HG03045 (cell line): ENCODE measurements around the gene FREM3.
"Not testable (repeated sequence)": the region's sequence is repeated elsewhere in the genome, so short reads cannot be mapped to it uniquely, and the experiment has no call there.

Source experiments
- ATAC-seq: cut with Tn5 transposase; IDR thresholded peaks from one replicate; pipeline ENCODE4 v1.9.1; 2021; ENCODE audit warnings: mild to moderate bottlenecking, moderate library complexity; ENCODE audit not compliant: unreplicated experiment

Gene FREM3

DNA sequence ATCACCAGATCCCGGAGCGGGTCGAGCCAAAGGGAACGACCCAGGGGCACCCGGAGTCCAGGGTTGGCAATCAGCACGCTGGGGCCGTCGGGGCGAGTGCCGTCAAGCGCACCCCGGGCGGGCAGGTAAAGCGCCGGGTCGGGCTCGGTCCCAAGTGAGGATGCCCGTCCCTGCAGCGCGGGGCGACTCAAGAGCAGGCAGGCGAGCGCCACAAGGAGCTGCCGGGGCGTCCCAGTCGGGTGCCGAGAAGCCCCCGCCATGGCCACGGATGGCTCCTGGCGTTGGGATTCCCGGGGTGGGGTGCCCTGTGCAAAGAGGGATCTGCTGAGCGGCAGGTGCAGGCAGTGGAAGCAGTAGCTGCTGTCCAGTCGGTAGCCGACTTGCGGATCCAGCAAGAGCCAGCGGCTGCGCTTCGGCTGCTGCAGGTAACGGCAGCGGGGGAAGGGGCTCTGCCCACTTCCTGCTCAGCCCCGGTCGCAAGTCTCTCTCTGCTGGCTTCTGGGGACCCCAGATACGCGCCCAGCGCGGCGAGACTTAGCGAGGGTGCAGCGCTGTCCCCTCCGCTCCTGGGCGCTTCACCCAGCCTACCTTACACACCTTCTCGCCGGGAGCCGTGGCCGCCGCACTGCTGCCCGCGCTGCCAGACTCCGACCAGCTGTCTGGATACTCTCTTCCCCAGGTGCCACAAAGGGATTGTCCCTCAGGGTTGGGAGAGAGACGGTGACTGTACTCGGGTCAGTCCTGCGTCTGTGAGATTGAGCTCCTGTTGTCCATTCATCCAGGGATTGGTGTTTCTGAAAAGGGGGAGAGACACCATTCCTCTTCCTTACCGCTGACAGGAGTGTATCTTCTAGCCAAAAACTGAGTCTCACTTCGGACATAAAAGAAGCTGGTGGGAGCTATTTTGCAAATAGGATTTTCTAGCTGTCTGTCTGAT lies at the start of gene FREM3:
FREM3 (minus strand) TSS at position 260 of the 937 bp plus-strand sequence; CDS start at position 260, 0 bp downstream.
- no peak for ATAC-seq

DNA sequence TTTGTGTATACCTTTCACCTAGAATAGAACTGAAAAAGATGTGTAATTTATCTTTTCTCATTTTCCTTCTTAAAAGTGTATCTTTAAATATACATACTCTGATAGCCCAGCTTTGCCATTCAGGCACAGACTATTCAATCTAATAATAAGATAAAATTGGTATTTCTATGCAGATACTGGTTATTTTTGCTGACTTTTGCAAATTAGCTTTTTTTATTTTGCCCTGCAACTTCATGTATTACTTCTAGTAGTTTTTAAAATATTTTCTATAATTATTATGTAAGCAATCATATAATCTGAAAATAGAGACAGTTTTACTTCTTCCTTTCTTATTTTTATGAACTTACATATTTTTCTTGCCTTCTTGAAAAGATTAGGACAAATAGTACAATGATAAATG lies 45.4 kb upstream of the FREM3 start:
- ATAC-seq = no peak

DNA sequence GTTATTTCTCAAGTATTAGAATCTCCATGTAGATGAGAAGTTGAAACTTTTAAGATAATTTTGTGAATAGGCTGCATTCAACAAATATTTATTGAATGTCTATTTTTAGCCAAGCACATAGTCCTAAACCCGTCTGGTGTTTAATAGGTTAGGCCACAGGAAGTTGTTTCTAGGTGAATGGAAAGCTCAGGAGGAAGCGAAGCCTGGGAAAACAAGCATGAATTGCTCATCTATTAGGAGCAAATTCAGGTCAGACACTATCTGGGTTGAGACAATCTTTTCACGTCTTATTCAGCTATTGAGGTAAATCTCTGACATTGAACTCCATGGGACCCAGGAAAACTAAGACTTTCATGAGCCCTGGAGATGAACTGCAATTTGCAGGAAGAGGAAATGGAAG lies 43.1 kb upstream of the FREM3 start:
- ATAC-seq = no peak

DNA sequence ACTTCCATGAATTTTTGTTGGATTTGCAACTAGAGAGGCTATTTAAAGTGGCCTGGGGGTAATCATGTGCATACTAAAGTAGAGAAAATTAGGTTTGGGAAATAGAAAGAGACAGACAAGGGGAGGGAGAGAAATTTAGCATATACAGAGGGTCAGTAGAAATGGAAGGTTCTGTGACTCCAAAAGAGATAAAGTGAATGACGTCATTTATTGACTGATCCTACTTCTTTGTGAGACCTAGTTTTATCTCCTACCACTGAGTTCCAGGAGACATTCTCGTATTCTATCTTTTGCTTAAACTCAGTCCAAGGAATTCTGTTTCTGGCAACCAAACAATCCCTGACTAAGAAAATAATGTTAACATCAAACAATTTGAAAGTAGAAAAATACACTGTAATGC lies 42.4 kb upstream of the FREM3 start:
- ATAC-seq = no peak

DNA sequence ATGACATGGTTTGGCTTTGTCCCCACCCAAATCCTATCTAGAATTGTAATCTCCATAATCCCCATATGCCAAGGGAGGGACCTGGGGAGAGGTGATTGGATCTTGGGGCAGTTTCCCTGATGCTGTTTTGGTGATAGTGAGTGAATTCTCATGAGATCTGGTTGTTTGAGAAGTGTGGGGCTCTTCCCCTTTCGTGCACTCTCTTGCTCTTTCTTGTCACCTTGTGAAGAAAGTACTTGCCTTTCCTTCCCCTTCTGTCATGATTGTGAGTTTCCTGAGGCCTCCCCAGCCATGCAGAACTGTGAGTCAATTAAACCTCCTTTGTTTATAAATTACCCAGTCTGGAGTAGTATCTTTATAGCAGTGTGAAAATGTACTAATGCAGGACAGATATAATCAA lies 36.4 kb upstream of the FREM3 start:
- ATAC-seq = no peak

DNA sequence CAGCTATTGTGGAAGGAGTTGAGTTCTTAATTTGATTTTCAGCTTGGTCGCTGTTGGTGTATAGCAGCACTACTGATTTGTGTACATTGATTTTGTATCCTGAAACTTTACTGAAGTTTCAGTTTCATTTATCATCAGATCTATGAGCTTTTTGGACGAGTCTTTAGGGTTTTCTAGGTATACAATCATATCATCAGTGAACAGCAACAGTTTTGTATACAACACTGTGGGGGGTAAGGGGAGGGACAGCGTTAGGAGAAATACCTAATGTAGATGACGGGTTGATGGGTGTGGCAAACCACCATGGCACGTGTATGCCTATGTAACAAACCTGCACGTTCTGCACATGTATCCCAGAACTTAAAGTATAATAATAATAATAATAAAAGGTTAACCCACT lies 35.6 kb upstream of the FREM3 start:
- not testable (repeated sequence) for ATAC-seq

DNA sequence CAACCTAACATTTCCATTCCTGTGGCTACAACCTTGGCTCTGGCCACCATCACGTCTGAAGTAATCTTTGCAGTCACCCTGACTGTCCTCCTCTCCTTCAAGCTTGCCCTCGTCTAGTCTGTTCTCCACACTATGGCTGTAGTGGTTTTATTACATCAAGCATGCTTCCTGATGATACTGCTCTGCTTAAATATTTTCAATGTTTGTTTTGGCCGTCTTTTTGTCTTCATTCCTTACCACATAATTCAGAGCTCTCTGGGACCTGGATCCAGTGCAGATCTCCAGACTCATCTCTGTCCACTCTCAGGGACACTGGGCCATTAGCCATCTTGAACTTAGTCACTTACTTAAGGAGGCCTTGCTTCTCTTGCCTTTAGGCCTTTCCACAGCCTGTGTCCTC lies 27.7 kb upstream of the FREM3 start:
- ATAC-seq = no peak

DNA sequence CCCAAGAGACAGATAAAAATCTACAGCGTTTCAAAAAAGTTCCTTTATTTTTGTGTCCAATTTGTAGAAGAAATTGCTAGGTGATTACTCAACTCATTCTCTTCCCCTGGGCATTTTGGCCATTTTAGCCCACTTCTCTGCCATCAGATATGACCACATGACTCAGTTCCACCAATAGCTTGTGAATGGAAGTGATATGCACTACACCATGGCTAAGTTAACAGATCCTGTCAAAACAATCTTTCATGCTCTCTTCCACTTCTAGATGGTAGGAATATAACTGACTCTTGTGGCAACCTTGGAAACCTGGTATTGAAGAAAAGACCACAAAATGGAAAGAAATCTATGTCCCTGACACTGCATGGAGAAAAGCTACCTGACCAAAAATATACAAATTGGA lies 26.2 kb upstream of the FREM3 start:
- no peak for ATAC-seq

DNA sequence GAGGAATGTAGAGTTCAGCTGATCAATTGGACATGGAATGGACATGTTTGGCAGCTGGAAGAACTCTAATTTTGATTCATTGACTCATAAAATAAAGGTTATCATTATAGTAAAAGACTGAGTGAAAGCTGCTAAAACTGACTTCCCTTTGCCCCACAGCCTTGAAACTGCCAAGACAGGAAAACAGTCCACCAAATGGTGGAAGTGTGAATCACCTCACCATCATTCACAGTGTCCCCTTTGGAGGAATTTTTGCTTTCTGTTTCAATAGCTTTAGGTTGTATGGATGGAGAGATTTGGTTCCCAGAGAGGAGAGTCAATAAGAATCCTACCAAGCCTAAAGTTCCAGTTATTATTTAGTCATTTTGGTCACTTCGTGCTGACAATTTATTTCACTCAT lies 20.8 kb upstream of the FREM3 start:
- no peak for ATAC-seq

DNA sequence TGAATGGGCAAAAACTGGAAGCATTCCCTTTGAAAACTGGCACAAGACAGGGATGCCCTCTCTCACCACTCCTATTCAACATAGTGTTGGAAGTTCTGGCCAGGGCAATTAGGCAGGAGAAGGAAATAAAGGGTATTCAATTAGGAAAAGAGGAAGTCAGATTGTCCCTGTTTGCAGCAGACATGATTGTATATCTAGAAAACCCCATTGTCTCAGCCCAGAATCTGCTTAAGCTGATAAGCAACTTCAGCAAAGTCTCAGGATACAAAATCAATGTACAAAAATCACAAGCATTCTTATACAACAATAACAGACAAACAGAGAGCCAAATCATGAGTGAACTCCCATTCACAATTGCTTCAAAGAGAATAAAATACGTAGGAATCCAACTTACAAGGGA lies 18.3 kb upstream of the FREM3 start:
- not testable (repeated sequence) for ATAC-seq

DNA sequence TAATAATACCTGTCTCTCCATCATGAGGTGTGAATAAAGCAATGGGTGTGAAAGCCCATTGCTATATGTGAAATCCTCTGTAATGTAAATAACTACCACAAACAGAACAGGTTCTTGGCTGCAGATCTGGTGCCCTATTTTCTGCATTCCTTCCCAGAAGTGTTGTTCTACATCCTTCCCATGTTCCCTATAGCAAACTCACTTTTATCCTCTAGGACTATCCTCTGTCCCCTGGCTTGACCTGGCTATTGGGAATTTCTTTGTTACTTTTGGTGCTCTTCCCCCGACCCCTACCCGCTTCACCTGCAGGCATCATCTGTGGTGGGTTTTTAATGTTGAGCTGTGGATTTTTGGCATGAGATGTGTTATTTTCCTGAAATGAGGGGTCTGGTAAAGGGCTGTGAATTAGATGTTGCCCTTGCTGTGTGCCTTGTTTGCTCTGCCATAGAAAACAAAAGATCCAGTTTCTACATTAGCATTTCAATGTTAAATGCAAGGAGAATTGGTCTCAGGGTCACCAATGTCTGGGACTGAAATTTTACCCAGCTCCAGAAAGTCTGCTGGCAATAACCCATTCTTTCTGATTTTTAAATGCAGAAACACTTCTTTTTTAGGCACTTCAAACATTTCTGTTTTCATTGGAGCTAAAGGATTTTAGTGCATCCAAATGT lies 13.6 kb upstream of the FREM3 start:
- no peak for ATAC-seq

DNA sequence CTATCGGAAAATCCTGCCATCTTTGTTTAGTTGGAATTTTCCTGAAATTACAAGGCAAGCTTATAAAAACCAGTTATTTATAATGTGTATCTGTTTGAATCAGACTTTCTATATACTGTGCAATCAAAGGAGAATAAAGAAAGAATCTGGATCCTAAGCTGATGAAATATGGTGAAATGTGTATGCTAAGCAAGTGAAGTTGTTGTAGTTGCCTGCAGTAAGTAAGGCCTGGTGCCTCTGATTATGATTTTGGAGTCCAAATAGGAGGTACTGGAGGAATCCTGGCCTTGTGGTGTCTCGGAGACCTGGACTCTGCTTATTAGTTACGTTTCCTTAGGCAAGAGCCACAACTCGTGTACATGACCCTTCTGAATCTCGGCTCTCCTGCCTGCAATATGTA lies 13.1 kb upstream of the FREM3 start:
- no peak for ATAC-seq

DNA sequence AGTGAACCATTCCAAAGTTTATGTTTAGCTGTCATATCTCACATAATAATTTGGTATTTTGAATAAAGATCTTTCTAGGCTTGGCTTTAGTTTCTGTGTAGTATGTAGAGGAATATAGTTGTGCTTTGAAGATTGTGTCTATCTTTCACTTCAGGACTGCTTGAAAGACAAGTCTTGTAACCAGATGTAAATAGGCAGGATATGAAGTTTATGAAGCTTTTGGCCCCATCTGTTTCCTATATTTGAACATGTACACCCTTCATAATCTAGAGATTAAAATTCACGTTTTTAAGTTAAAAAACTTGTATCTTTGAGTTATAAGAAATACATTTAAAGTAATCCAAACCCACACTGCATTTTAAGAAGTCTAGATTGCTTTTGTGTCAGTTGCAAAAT lies 11.7 kb upstream of the FREM3 start:
- ATAC-seq = no peak

DNA sequence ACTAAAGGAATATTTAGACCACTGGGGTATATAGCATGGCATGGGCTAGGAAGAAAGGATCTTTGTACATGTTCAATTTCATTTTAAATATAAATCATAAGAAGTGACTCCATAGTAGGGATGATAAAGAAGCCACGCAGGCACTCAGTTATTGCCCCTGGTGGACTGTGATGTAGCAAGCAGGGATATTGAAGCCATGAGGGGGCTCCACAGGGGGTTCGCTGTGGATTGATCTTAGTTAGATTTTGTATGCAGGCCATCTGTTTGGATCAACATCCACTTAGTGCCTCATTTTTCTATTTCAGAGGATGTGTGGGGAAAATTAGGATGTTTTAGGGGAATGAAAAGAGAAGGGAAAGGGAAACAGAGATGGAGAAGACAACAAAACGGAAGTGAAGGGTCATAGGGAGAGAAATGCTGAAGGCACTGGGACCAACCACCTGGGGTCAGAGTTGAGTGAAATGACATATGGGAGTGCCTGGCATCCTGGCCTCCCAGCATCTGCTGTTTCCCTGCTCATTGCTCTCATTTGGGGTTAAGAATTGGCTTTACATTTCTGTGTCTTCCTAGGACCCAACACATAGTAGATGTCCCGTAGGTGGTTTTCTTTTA lies 11.2 kb upstream of the FREM3 start:
- ATAC-seq = no peak

DNA sequence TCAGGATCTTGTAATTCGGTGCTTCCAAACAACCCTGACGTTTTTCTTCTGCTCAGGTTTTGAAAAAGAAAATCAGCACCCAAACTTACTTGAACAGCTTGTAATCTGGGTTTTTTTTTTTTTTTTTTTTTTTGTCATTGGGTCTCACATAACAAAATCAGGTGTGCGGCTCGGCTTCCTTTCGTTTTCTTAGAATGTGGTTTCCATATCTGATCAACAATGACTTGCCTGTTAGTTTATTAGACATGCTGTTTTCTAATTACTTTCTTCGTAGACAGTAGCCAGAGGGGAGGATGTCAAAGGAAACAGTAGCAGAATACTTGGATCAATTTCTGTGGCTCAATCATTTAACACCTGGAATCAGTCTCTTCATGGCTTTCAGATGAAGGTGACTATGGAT lies 890 bp upstream of the FREM3 start:
- no peak for ATAC-seq

DNA sequence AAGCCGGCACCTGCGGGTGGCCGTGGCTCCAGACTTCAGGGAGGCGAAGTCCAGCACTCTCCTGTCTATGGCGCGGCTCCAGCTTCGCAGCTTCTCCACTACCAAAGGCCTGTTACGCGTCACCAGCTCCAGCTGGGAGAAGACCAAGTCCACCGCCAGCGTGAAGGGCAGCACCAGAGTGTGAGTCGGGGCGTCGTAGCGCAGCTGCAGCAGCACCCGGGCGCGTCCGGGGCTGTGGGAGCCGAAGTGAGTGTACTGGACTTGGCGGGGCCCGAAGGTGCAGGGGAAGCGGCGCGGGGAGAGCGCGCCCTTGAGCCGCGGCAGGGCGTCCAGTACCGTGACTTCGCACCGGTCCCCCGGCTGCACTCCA lies 444 bp downstream of the FREM3 start:
- ATAC-seq = no peak

DNA sequence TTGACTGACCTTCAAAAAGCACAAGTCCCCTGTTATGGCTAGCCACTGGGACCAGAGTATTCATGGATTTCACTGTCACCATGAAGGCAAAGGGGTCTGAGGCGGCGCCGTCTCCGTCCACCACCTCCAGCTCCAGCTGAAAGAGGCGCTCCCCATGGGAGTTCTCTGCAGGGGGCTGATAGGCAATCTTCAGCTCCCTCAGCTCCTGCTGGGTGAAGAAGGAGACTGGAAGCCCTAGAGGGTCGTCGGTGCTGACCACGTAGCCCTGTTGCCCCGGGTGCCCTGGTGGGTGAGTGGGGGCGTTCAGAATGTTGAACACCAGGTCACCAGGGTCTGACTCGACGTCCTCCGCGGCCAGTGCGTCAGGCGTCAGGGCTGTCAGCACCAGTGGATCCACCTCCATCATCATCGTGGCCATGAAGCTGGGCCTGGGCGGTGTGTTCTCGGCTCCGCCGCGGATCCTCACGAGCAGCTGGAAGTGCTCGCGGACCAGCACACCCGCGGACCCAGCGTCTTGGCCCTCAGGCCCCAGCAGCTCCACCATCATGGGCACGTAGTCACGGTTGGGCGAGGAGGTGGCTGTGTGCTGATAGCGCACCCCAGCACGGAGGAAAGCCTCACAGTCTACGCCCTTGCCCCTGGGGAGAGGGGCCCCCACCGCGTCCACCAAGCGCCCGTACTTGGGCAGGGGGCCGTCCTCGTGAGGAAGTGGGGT lies 987 bp downstream of the FREM3 start:
- ATAC-seq = no peak

DNA sequence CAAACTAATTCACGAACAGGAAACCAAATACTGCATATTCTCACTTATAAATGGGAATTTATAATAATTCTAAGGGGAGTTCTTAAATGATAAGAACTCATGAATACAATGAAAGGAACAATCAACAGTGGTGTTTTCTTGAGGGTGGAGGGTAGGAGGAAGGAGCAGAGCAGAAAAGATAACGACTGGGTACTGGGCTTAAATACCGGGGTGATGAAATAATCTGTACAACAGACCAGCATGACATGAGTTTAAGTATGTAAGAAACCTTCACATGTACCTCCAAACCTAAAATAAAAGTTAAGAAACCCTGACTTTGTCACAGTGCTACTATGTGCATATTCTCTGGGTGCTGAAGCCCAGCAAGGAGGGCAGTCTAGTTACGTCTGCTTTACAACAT lies 6.6 kb downstream of the FREM3 start:
- ATAC-seq = no peak

DNA sequence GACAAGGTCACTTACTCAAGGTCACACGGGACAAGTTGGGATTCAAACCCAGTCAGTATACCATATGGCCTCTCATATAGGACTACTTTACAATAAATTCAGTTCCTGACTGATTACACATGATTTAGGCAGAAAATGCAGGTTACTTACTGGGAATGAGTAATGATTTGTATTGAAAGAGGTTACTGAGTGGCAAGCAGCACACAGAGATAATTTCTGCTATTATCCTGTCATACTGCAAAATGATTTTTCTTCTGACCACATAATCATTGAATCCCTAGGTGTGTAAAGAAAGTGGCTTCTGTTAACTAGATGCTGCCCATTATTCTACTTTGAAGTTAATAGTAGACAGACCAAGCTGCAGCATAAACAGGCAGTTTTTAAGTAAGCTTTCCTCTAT lies 8.2 kb downstream of the FREM3 start:
- ATAC-seq = no peak

DNA sequence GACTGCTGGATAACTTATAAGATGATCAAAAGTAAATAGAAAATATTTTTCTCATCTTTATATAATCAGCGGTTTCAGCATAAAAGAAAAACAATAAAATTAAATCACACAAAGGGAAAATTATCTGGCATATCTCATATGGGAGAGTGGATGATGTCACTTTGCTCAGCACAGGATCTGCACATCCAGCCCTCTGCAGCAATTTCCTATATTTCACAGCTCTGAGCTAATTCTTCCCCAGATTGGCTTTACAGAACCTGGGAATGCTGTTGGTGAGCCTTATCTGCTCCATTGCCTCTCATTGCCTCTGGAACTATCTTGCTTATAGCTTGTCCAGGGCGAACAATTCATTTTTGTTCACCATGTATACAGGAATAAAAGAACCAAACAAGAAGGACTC lies 21.0 kb downstream of the FREM3 start:
- ATAC-seq = no peak

DNA sequence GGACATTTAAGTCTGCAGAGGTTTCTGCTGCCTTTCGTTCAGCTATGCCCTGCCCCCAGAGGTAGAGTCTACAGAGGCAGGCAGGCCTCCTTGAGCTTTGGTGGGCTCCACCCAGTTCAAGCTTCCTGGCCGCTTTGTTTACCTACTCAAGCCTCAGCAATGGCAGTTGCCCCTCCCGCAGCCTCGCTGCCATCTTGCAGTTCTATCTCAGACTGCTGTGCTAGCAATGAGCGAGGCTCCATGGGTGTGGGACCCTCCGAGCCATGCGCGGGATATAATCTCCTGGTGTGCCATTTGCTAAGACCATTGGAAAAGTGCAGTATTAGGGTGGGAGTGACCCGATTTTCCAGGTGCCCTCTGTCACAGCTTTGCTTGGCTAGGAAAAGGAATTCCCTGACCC lies 26.8 kb downstream of the FREM3 start:
- ATAC-seq = not testable (repeated sequence)
